DMS79 treated with DMSO at 0.1 percent for 48 hours (cell line): Measurements from ENCODE around the gene SIPA1L2.
A peak's percentile ranks its signal among the peaks of the same experiment; 100 is the strongest.

Experiments
- DNase-seq: peaks from one replicate; lab custom pipeline; 2025; lab: John Stamatoyannopoulos, UW

Gene SIPA1L2

GRCh38 chr1:232643251-232643650 lies 13.3 kb upstream of the SIPA1L2 start:
- DNase-seq: no peak

DNA sequence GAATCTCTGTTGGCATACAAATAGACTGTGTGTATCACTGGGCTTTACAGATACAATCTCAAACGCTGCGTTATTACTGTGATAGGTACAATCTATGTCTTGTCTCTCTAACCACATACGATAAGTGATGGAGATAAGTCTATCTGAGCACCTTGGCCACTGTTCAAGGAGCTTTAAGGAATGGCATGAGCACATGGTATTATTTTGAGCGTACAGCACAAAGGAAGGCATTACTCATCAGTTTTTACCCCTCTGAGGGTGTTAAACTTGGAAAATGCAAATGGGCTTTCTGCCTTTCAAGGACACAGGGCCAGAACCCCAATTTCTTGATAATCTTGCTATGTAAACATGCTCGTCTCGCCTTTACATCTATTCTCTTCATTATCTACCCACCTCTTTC lies 11.6 kb upstream of the SIPA1L2 start:
- no peak for DNase-seq

DNA sequence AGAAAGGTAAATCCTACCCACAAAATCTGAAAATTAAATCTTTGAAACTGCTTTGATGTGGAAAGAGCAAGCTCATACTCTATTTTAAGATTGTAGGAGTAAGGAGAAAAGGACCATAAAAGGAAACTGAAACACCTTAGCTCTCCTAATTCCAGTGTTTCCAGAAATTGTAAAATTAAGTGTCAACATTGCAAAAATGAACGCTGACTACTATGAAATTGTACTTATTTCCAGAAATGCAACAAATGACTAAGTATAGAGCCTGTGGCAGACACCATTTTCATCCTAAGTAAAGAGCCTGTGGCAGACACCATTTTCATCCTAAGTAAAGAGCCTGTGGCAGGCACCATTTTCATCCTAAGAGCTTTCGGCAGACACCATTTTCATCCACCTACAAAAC lies 6.9 kb upstream of the SIPA1L2 start:
- DNase-seq: no peak

DNA sequence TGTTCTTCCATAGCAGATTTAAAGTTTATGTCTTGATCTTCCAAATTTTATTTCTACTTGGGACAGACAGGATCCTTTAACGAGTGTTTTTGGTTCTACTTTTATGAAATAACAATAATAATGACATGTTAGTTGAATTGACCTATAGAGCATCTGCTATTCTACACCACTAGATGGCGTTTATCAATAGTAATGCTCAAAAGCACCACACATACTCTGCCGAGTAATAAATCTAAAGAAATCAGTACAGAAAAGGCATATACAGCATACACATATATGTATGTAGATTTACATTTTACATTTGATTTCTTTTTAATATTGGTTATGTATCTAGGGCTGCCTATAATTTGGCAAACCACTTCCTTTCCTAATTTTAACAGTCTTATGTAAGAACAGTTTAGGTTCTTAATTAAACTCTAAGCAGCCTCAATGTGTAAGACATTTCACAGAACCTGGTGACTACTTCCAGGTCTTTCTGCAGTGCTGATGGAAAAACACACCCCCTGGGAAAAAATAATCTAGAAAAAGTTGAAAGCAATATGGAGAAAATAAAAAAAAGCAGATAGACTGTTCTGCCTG lies 5.9 kb upstream of the SIPA1L2 start:
- peak; percentile 72 for DNase-seq

DNA sequence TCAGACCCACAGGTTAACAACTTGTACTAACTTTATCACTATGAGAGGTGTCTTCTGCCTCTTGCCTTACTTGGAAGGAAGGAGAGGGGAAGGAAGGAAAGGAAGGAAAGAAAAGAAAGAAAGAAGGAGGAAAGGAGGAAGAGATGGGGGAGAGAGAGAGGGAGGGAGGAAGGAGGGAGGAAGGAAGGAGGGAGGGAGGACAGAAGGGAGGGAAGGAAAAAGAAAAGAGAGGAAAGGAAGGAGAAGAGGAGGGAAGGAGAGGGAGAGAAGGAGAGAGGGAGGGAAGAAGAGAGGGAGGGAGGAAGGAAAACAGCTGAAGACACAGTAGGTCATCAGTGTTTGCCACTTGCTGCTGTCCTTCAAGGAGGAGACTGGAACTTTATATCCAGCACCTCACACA lies 5.3 kb upstream of the SIPA1L2 start:
- DNase-seq: no peak

DNA sequence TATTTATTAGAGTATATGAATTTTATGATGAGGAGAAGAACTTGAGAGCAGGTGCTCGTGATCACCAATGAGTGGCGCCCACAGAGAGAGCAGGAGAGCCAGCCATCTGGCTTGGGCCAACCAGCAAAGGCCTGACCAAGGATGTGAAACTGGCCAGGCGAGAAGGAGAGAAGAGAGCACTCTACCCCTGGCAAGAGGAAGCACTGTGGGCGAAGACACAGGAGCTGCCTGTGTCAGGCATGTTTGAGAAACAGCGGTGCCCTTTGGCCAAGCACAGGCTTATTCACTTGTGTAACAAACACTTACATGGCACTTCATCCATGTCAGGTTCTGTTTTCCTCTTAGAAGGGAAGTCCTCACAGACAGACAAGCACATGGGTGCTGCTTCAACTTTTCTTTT lies 4.2 kb upstream of the SIPA1L2 start:
- peak; percentile 96 for DNase-seq

DNA sequence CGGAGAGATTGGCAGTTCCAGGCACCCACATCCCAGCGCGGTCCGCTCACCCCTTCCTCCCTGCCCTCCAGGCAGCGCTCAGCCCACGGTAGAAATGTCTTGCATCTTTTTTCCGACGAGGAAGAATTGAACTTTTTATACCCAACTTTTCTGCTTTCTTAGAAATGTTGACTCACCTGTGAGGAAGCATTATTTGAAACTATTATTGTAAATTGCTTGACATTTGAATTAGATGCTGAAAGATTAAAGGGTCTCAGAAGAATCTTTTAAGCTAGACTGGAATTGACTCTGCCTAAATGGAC lies 912 bp upstream of the SIPA1L2 start:
- no peak for DNase-seq

DNA sequence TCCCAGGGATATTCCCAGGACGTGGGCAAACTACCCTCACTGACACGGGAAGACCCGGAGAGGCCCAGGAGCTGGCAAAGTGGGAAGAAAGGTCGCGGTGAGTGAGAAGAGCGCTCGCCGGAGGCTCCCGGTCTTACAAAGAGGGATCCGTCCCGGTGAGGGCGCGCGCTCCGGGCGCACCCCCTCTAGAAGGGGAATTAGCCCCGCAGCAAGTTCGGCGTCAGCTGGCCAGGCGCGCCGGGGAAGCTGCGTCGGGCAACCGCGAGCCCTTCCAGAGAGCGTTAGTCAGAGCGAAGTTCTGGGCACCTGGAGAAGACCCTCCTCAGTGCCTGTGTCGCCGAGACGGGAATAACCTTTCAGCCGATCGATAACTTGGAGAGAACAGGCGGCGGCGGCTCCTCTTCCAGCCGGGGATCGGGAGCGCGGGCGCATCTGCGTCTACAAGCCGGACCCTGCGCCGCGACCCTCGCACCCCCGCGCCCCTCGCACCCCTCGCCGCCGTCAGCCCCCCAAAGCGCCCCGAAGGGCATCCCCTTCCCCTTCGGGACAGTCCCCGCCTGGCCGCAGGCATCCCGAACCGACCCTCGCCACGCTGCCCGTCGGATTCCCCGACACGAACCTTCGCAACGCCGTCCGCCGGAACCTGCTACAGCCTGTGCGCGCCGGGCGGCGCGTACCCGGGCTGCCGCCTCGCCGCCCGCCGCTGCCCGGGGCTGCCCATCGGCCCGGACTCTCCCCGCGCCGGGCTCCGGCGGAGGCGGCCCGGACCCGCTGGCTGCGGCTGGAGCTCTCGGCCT lies 485 bp downstream of the SIPA1L2 start:
- peak; percentile 61 for DNase-seq

DNA sequence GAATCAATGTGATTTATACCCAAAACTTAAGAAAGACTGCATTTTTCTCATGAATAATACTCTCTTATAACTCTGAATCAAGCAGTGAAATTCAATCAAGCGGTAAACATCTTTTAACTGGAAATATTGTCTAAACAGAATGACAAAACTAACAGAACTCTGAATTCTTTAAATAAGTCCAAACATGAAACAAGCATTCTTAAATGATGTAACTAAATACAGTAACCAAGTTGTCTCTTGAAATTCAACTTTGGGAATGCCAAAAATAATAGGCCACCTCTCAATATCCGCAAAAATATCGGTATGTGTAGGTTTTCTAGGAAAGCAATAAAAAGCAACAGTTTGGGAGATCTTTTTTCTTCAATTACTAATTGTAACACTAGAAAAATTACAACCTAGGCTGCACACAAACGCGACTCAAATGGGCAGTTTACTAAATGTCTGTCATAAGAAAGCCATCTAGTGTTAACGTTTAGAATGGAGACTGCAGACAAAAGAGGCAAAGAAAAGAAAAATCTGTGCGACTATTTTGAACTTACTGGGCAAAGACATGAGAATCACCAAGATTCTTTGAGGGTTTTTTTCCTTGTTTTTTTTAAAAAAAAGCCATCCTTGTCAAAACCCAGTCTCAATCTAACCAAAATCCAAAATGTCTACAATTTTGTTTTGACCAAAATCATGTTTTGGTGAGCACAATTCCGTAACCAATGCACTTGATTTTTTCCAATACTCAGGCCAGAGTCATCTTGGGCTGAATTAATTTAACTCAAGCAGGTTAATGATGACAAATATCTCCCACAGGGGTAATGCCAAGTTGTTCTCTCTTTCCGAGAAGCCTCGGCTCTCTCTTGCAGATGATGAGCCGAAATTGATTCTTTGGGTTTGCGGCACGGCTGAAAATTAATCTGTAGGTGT lies 1.3 kb downstream of the SIPA1L2 start:
- DNase-seq: peak; percentile 64

- peak; percentile 88 for DNase-seq
These were observed 2.1 kb downstream of the SIPA1L2 start for GRCh38 chr1:232627645-232628334.

DNA sequence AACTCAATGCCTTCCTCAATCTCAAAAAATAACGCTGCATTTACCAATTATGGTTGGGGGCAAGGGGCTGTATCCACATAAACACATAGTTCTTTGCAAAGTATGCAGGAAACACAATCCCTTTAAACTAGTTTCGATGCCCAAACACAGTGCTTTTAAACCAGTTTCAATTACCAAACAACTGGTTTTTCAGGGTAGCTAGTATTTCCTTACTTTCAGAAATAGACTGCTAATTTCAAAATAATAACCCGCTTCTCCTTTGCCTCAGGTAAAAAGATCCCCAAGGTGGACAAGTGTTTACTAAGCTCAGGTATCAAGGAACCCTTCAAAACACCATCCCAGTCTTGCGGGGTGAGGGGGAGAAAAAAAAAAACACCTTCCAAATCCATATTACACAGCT lies 2.8 kb downstream of the SIPA1L2 start:
- peak; percentile 68 for DNase-seq

DNA sequence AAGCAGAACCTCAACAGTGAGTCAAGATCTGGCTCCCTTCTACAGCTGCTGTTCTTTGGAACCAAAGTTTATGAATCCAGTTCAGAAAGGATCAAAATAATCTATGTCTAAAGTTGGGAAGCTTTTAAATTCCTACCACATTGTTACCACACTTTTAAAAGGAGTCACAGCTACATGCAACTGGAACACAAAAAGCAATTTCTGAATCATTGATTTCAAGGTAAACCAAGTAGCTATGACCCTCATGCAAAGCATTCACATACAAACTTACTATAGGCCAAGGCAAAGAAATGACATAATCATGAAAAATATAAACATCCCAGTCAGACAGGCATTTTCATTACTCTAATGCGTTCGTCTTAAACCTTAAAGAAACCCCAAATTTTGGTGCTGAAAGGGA lies 3.5 kb downstream of the SIPA1L2 start:
- DNase-seq: no peak

DNA sequence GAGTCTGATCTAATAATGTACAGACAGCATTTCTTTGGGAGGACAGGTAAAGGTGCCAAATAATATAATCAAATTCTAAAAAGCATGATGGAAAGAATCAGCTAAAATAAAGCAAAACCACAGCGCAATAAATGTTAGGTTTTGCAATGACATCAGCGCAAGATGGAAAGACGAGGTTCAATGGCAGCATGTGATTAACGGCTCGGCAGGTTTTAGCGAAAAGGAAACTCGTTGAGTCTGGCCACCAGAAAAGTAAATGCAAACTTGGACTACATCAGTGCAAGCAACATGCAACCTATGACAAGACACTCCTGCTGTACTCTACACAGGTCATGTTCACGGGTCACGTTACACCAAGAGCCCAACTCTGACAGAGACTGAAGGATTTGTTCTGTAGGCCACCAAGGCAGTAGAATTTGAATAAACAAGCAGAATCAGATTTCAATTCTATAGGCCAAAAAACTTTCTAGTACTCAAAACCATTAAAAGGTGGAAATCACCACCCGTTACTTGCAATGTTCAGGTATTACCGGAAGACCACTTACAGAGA lies 4.5 kb downstream of the SIPA1L2 start:
- no peak for DNase-seq

- DNase-seq: no peak
These were observed 5.2 kb downstream of the SIPA1L2 start for GRCh38 chr1:232624546-232625281.

DNA sequence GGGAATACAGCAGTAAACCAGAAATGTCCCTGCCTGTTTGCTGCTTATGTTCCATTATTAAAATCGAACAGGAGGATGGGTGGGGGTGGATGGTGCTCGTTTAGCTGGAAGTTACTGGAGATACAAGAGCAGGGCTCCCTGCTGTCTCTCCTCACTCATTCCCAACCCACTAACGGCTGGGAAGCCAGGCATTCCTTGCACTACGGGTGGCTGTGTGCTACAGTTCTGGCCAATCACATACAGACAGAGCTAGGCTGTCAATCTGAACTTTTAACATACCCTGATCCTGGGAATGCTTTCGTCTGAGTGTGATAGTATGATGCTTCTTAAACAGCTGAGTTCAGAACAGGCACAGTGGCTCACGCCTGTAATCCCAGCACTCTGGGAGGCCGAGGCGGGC lies 7.0 kb downstream of the SIPA1L2 start:
- no peak for DNase-seq

DNA sequence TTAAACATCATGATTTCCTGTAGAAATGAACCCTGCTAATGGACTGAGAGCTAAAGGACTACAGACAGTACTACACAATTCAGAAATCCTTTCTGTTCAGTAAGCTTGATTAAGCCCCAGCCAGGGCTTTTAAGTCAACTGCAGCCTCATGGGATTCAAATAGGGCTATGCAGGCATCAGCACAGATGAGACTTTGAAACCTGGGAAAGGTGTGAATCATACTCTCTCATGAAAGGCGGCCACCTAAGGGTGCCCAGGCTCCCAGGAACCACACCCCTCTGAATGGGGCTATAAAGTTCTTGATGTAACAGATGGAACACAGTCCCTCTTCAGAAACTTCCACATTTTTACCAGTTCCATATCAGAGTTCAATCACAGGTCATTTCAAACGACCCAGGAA lies 7.6 kb downstream of the SIPA1L2 start:
- DNase-seq: no peak

DNA sequence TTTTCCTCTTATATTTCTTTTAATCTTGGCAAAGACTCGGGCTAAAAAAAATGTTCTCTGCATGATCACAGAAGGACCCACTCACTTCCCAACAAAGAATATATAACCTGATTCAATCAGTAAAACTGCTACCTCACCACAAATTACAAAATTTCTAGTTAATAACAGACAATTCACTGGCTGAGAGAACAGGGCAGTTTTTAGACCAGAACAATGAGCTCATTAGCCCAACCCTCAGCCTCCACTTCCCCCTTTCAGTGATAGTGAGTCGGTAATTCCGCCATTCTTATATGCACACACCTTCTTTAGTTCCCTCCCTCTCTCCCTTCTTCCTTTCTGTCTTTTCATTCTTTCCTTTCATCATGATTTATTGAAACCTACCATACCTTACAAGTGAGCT lies 8.9 kb downstream of the SIPA1L2 start:
- DNase-seq: no peak

DNA sequence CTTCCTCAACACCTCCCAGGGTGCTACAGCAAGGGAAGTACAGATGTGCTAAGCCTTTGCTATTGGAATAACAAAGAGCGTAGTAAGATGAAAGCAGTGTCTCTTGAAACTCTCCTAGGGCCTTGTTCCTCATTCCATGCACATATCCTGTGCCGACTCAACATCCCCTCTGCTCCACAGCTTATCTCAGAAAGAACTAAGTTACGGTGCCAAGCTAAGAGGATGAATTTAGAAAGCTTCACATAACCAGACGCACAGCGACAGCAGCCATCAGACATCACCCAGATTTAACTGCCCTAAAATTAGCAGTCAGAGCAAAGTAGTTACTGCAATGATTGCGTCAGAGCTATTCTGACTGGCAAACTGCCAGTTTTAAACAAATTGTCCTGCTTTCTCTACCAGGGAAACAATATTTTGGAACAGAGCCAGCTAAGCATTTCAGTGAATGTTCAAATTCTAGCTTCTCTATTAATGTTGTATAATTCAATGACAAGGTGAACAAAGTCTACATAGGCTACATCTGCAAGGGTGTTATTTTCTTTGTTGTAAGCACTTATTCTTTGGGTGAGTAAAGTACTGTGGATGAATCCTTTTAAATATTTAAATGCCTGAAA lies 9.5 kb downstream of the SIPA1L2 start:
- peak; percentile 97 for DNase-seq

GRCh38 chr1:232617237-232617636 lies 12.7 kb downstream of the SIPA1L2 start:
- no peak for DNase-seq

DNA sequence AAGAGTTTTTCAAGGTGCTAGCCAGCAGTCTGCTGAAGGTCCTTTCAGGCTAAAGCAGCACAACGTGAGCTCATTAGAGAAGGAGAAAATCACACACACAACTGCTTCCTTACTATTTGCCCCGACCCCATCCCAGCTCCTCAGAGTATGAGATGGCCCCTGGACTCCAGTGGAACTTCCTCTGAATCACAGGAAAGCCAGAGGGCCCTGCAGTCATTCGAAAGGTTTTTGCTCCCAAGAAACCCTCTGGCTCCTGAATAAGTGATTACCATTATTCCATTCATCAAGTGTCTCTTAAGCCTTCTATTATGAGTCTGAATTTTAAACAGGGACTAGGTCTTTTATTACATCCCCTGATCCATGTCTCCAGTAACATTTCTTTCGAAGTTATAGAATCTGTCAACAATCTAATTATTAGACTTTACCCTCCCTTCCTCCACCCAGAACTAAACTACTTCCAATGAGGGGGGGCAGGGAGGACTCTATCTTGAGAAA lies 14.6 kb downstream of the SIPA1L2 start:
- no peak for DNase-seq

DNA sequence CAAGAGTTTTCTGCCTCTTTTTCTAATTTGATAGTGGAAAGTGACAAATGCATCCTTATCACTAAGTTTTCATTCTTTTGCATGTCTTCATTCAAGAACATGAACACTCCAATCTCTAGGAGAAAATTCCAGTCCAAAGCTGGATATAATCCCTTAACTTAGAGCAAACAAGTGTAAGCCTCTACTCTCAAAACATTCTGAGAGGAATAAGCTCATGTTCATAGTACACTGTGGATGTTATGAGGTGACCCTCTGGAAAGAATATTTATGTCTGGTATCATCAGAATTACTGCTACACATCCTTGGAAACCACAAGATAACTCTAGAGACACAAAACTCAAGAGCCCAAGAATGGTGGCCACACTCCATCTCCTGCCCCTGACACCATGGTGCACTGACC lies 15.1 kb downstream of the SIPA1L2 start:
- no peak for DNase-seq
